ENCODE results near the gene CFAP46. TPM values are rescaled to one million over a fixed set of nuclear protein-coding genes. Genes with fewer than 3 reads are reported as not detected.
A peak's percentile ranks its signal among the peaks of the same experiment; 100 is the strongest.
"Not testable (repeated sequence)": the region's sequence is repeated elsewhere in the genome, so short reads cannot be mapped to it uniquely, and the experiment has no call there.

Gene CFAP46
- total RNA-seq, 1 donor from 2014 or later = not detected

- peak; percentile 13 for DNase-seq (ENCODE audit: low read depth)
These were observed 38.1 kb downstream of the CFAP46 start for GRCh38 chr10:132904181-132904813.

DNA sequence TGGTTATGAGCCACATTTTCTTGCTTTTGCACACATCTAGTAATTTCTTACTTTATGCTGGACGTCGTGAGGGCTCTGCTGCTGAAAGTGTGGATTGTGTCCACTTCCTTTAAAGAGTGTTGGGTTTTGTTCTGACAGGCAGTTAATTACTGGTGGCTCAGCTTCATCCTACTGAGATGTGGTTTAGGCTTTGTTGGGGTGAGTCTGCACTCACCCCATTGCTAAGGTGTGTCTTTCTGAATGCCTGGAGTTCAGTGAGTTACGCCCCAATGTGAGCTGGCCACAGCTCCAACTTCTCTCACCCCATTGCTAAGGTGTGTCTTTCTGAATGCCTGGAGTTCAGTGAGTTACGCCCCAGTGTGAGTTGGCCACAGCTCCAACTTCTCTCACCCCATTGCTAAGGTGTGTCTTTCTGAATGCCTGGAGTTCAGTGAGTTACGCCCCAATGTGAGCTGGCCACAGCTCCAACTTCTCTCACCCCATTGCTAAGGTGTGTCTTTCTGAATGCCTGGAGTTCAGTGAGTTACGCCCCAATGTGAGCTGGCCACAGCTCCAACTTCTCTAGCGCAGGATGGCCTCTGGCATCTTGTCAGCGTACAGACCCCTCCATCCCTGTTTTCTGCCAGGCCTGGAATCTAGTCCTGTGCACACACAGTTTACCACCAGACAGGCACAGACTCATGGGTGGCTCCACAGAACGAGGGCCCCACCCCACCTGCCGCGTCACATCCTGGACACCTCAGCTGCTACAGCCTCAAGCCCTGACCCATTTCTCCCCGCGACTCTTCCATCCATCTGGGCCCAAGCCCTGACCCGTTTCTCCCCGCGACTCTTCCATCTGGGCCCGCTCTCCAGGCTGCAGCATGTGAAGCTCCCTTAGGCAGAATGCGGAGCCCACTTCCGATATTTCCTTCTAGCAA is 39.5 kb downstream of the CFAP46 start:
- not testable (repeated sequence) for DNase-seq (ENCODE audit: low read depth)

GRCh38 chr10:132901351-132901750 is 41.0 kb downstream of the CFAP46 start:
- DNase-seq (ENCODE audit: low read depth) = no peak

GRCh38 chr10:132900211-132900756 is 42.1 kb downstream of the CFAP46 start:
- no peak for DNase-seq (ENCODE audit: low read depth)

DNA sequence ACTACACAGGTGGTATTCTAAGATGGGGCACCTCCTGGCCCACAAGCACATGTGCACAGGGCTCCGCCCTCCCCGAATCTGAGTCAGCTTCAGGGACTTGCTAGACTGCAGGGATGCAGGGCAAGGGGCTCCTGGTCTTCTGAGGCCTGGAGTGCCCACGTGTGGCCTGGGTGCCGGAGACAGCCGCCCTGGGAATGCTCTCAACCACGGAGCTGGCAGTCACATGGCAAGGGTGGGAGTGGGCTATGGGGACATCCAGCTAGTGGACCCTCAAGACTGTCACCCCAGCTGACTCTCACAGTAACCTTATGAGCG is 42.7 kb downstream of the CFAP46 start:
- DNase-seq (ENCODE audit: low read depth) = no peak

- no peak for DNase-seq (ENCODE audit: low read depth)
These were observed 43.2 kb downstream of the CFAP46 start for GRCh38 chr10:132899054-132899750.

DNA sequence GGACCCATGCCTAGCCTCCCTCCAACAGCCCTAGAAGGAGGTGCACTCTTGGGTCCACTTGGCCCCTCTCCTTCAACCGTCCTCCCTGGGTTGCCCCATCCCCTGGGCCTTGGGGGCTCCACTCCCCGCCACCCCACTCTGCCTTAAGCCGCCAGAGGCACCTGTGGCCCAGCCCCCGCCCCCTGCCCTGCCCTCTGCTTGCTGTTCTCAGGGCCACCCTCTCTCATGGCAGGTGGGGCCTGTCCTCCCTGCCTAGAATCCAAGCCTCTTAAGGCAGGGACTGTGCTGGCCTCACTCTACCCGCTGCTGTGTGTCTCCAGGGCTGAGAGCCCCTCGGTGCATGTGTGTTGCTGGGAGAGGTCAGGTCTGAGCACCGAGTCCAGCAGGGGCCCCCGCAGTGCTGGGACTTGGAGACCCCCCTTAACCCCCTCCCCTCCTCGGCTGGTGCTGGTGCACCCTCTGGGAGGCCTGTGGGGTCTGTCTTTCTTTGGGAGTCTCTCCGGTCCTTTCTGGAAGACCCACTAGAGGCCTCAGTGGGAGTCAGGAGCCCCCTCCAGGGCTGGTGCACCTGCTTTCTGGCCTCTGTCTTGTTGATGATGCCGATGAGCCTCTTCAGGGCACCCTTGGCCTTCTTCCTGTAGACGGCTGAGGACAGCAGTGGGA is 43.8 kb downstream of the CFAP46 start:
- no peak for DNase-seq (ENCODE audit: low read depth)

DNA sequence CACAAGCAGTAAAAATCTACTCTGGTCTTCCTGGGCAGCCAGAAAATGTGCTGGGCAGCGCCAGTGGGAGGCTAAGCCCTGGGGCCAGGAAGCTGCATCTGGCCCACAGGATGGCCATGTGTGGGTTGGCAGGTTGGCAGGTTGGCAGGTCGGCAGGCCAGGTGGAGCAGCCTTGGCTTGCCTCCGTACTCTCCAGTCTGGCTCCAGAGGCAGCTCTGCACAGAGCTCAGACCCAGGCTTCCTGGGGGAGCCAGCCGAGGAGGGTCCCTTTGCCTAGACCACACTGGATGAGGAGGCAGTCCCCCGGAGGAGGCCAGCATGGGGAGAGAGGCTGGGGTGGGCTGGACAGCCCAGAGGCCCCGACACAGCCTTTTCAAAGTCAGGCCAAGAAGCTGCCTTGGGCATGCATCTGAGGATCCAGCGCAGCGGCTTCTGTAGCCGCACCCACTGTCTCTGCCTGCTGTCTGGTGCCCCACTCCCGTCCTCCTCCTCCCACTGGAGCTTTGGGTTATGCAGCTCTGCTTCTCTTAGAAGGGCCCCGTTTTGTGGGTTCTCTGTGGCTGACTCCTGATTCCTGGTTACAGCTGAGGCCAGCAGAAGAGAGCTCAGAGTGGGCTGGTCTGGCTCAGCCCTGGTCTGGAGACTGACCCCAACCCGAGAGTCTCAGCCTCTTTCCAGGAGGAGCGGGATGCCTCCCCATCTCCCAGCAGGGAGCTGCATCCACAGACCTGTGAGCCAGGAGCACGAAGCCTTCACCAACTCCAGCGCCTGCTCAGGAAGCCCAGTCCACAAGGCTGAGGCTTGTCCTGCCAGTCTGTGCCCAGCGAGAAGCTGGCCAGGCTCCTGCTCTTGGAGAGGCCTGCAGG is 44.6 kb downstream of the CFAP46 start:
- DNase-seq (ENCODE audit: low read depth) = no peak

DNA sequence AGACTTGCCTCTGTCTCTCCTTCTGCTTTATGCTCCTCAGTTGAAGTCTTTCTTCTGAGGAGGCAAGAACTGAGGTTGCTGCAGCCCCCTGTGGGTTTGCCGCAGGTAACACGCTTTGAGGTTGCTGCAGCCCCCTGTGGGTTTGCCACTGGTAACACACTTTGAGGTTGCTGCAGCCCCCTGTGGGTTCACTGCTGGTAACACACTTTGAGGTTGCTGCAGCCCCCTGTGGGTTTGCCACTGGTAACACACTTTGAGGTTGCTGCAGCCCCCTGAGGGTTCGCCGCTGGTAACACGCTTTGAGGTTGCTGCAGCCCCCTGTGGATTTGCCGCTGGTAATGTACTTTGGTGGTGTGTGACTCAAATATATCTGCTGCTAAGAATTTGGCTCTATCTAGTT is 48.6 kb downstream of the CFAP46 start:
- not testable (repeated sequence) for DNase-seq (ENCODE audit: low read depth)

- no peak for DNase-seq (ENCODE audit: low read depth)
These were observed 49.3 kb downstream of the CFAP46 start for GRCh38 chr10:132893090-132893489.

GRCh38 chr10:132892004-132892403 is 50.4 kb downstream of the CFAP46 start:
- DNase-seq (ENCODE audit: low read depth) = no peak

DNA sequence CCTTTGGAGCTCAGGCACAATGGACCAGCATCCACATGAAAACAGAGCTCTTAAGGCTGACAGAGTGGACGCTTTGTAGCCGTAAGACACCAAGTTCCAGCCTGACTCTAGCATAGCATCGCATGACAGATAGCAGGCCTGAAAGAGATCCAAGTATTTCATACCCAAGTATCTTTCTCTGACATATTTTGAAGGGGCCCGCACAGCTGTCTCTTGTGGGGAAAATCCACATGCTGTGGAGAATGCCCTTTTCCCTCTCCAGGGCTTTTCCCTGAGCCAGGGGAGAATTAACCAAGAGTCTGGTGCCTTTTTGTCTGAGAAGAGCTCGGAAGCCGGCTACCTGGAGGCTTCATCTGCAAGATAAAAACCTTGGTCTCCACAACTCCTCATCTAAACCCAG is 51.0 kb downstream of the CFAP46 start:
- peak; percentile 3 for DNase-seq (ENCODE audit: low read depth)

GRCh38 chr10:132890301-132890700 is 52.1 kb downstream of the CFAP46 start:
- DNase-seq (ENCODE audit: low read depth) = no peak

- no peak for DNase-seq (ENCODE audit: low read depth)
These were observed 52.8 kb downstream of the CFAP46 start for GRCh38 chr10:132889556-132889955.

DNA sequence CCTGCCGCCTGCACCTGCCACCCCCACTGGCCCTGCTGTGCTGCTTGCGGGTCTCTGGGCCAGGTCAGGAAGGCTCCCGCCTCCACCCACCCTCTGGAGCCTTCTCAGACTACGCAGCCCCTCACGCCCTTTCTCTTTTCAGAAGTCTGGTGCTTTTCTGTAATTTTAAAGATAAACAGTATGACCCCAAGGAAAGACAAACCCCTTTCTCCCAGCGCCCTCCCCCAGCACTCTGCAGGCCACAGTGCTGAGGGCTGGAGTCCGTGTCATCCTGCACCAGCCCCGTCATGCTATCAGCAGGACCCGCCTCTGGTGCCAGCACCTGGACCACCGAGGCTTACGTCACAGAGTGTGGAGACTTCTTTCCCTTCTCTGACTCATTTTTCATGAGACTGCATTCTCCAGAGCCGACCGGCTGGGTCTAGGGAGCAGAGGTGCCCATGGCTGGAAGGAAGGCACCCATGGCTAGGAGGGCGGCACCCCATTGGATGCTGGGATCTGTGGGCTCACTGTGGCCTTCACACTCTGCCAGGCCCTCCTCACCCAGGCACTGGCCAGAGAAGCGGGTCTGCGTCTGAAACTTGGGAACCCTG is 53.4 kb downstream of the CFAP46 start:
- DNase-seq (ENCODE audit: low read depth) = no peak

GRCh38 chr10:132888446-132888845 is 53.9 kb downstream of the CFAP46 start:
- DNase-seq (ENCODE audit: low read depth) = not testable (repeated sequence)

DNA sequence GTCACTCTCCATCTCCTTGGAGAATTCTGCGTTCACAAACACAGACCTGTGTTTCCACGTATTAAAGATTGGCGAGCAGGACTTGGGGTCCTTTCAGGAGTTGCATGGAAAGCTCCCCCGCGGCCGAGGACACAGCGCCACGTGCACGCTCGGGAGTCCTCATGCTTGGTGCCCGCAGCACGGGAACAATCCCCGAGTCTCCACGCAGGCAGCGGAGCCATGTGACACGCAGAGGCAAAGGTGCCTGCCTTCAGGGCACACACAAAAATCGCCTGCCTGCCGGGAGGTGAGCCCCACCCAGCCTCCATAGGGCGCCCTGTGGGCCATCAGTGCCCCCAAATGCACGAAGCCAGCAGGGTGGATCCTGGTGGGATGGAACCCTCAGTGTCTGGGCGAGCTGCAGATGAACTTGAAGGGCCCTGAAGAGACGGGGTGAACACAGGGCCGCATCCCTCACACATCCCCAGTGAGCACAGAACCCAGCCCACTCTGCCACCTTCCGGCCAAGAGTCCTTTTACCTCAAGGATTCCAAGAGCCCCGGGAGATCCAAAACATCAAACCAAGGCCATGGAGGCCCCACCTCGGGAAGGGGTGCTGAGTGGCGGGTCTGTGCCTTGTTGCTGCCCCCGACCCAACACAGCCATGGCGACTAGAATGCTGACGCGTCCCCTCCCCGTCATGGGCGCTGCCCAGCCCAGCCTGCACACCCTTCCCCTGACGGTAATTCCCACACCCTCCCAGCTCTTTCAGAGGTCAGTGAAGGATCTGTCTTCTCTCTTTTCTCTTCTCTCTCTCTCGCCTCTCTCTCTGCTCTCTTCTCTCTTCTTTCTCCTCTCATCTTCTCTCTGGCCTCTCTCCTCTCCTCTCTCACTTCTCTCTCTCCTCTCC is 55.9 kb downstream of the CFAP46 start:
- no peak for DNase-seq (ENCODE audit: low read depth)

DNA sequence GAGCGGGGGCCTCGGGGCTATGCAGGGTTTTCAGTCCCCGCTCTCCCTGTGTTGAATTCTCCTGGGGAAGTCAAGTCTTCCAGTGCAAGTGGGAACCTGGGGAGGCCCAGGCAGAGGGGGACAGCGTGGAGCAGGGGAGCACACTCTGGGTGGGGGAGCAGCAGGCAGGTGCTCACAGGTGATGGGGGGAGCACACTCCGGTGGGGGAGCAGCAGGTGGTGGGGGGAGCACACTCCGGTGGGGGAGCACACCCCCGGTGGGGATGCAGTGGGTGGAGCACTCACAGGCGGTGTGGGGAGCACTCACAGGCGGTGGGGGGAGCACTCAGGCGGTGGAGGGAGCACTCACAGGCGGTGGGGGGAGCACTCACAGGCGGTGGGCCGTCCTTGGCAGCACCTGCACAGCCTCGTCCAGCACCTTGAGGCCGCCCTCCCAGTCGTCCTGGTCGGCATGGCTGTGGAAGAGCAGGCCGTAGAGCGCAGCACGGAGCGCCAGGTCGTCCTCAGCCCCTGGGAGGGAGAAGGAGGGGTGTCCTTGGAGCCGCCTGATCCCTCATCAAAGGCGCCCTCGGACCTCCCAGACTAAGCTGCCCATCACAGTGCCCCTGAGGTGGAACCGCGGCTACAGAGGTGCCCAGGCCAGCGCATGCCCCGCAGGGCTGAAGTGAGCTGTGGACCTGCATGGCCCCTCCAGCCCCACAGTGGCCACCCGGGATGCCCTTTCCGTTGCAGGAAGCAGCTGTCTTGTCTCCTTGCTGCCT is 56.7 kb downstream of the CFAP46 start:
- no peak for DNase-seq (ENCODE audit: low read depth)
